Ectodermal cell (in vitro differentiated cells): ENCODE measurements around the gene GANC.

ENCODE experiments used
- H3K27ac ChIP-seq: 2 replicates; pipeline ENCODE4 v1.7.0; 2013; ENCODE audit warnings: mild to moderate bottlenecking, low read depth, low read length; ENCODE audit not compliant: insufficient read depth, poor library complexity, severe bottlenecking
- H3K27me3 ChIP-seq: 2 replicates; pipeline ENCODE4 v1.7.0; 2013; ENCODE audit warnings: mild to moderate bottlenecking, low read length; ENCODE audit not compliant: insufficient read depth, control insufficient read depth, poor library complexity, severe bottlenecking
- H3K36me3 ChIP-seq: one replicate; pipeline ENCODE4 v1.7.0; 2013; ENCODE audit warnings: low read length; ENCODE audit not compliant: control insufficient read depth, insufficient read depth
- H3K4me1 ChIP-seq: one replicate; pipeline ENCODE4 v1.7.0; 2013; ENCODE audit warnings: low read length; ENCODE audit not compliant: control insufficient read depth, insufficient read depth
- H3K4me3 ChIP-seq: 2 replicates; pipeline ENCODE4 v1.7.0; 2013; ENCODE audit warnings: low read depth, low read length, control low read depth; ENCODE audit not compliant: insufficient read depth
- H3K9me3 ChIP-seq: 2 replicates; pipeline ENCODE4 v1.7.0; 2013; ENCODE audit warnings: mild to moderate bottlenecking, low read length, moderate library complexity; ENCODE audit not compliant: control insufficient read depth
- WGBS, 2 experiments: methylation state at CpG; one replicate each; pipeline ENCODE4 v1.1.7; 2013; ENCODE audit warnings: missing lambda C conversion rate in 2 of 2; 5-methylcytosine and 5-hydroxymethylcytosine counted together

The GANC gene

DNA sequence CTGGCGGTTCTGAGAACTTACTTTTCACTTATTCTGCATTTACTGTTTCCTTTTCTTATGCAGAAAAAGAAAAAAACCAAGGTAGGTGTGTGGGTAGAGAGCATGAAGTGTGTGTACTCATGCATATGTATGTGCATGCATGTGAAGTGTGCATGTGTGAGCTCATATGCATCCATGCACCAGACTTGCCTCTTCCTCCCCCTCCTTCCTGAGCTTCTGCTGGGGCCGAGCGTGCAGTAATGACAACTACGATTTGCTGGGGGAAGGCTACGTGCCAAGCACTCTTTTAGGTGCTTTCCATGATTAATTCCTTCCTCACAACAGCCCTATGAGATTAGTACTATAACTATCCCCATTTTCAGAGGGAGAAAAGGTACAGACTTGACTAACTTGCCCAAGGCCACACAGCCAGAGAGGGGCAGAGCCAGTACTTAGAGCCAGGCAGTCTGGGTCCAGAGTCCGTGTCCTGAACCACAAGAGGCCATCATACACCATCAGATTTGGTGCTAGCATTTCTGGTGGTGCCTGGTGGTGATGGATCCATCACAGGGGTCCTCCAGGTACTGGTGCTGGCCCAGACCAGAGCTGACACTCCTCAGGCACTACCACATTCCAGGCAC, 133.0 kb downstream of the GANC start:
- H3K4me1 ChIP-seq = no peaks in the 10 kb centered on the region
- WGBS, 2 experiments = 90 to 92% methylated on average over 5 to 6 of the region's 6 CpGs
- H3K36me3 ChIP-seq = peaks cover under 1% of the 10 kb centered on the region
- H3K27ac ChIP-seq = no peak overlapping the region
- no peak overlapping the region for H3K4me3 ChIP-seq
- no peaks in the 10 kb centered on the region for H3K27me3 ChIP-seq
- H3K9me3 ChIP-seq = no peaks in the 10 kb centered on the region
